IMR-90 (cell line): ENCODE data around the gene DAD1. TPM values are rescaled to one million over a fixed set of nuclear protein-coding genes. Genes with fewer than 3 reads are reported as not detected.
A peak's percentile ranks its signal among the peaks of the same experiment; 100 is the strongest.

Experiments used
- ATAC-seq: fragments of 200-7000 bp; cut with Tn5 transposase; 2 replicates; pipeline ENCODE4 v1.9.1; 2020; ENCODE audit warnings: low read depth, mild to moderate bottlenecking, moderate library complexity
- BruUV-seq: library from RNA; stranded (reverse); fragments of 400-500 nt; replicated peaks from 2 replicates; lab custom pipeline; 2021; lab: Mats Ljungman, UMichigan
- CTCF ChIA-PET: fragments of 300-600 bp; formaldehyde crosslinking; extraction: SDS; loops from one replicate; lab custom pipeline; 2021; ENCODE audit warnings: antibody characterized with exemption; lab: Yijun Ruan, JAX
- POLR2A ChIA-PET: fragments of 300-600 bp; sonication (Branson Sonifier 250); formaldehyde crosslinking; loops from one replicate; lab custom pipeline; 2022; ENCODE audit warnings: antibody characterized with exemption; ENCODE audit not compliant: unreplicated experiment; lab: Charles Lee
- DNase-seq: peaks from one replicate; pipeline ENCODE4 v3.0.0; 2013
- H2AFZ ChIP-seq: replicated peaks from 2 replicates; pipeline ENCODE3; 2013; ENCODE audit warnings: low read length, mild to moderate bottlenecking; ENCODE audit not compliant: poor library complexity
- H2AK5ac ChIP-seq: 2 replicates; pipeline ENCODE4 v1.6.1; 2013; ENCODE audit warnings: low read depth, low read length, inconsistent platforms
- H2AK9ac ChIP-seq: replicated peaks from 2 replicates; pipeline ENCODE3; 2013; ENCODE audit warnings: mild to moderate bottlenecking, low read depth, low read length, moderate library complexity; ENCODE audit not compliant: poor library complexity
- H2BK120ac ChIP-seq: 2 replicates; pipeline ENCODE4 v1.6.1; 2013; ENCODE audit warnings: low read depth, low read length, inconsistent platforms
- H2BK15ac ChIP-seq: 3 replicates; pipeline ENCODE4 v1.6.1; 2013; ENCODE audit warnings: low read depth, low read length, inconsistent platforms
- H2BK20ac ChIP-seq: 2 replicates; pipeline ENCODE4 v1.6.1; 2013; ENCODE audit warnings: low read depth, mild to moderate bottlenecking, inconsistent platforms, low read length, moderate library complexity
- H2BK5ac ChIP-seq: 2 replicates; pipeline ENCODE4 v1.6.1; 2013; ENCODE audit warnings: mild to moderate bottlenecking, low read depth, low read length, inconsistent platforms; ENCODE audit not compliant: poor library complexity, severe bottlenecking
- H3K14ac ChIP-seq: replicated peaks from 2 replicates; pipeline ENCODE4 v1.6.1; 2013; ENCODE audit warnings: low read depth, low read length, inconsistent platforms
- H3K18ac ChIP-seq: 2 replicates; pipeline ENCODE4 v1.6.1; 2013; ENCODE audit warnings: low read depth, low read length, control low read depth
- H3K23ac ChIP-seq: 2 replicates; pipeline ENCODE4 v1.6.1; 2013; ENCODE audit warnings: low read depth, low read length, inconsistent platforms
- H3K27ac ChIP-seq: 2 replicates; pipeline ENCODE4 v1.5.1; 2013; ENCODE audit warnings: mild to moderate bottlenecking, control low read depth, low read length; ENCODE audit not compliant: insufficient read depth
- H3K27me3 ChIP-seq: 2 replicates; pipeline ENCODE4 v1.6.1; 2013; ENCODE audit warnings: low read length; ENCODE audit not compliant: control insufficient read depth, insufficient read depth
- H3K36me3 ChIP-seq: 2 replicates; pipeline ENCODE4 v1.6.1; 2013; ENCODE audit warnings: low read length, mixed read lengths; ENCODE audit not compliant: control insufficient read depth, insufficient read depth
- H3K4ac ChIP-seq: 2 replicates; pipeline ENCODE4 v1.6.1; 2013; ENCODE audit warnings: low read depth, low read length, inconsistent platforms
- H3K4me1 ChIP-seq: 2 replicates; pipeline ENCODE4 v1.6.1; 2013; ENCODE audit warnings: low read length, mixed read lengths; ENCODE audit not compliant: control insufficient read depth, insufficient read depth
- H3K4me2 ChIP-seq: 2 replicates; pipeline ENCODE4 v1.6.1; 2013; ENCODE audit warnings: low read depth, mild to moderate bottlenecking, control low read depth, low read length, moderate library complexity
- H3K4me3 ChIP-seq: 2 replicates; pipeline ENCODE4 v1.5.1; 2013; ENCODE audit warnings: low read depth, mild to moderate bottlenecking, control low read depth, low read length, moderate library complexity; ENCODE audit not compliant: insufficient read depth
- H3K56ac ChIP-seq: 2 replicates; pipeline ENCODE4 v1.6.1; 2013; ENCODE audit warnings: low read length, inconsistent platforms; ENCODE audit not compliant: insufficient read depth; ENCODE audit errors: extremely low read depth
- H3K79me1 ChIP-seq, 2 experiments: 2 replicates each; pipeline ENCODE4 v1.6.1; 2013; ENCODE audit warnings: low read length in 2 of 2, inconsistent platforms in 1 of 2, low read depth in 1 of 2
- H3K9ac ChIP-seq: 2 replicates; pipeline ENCODE4 v1.6.1; 2013; ENCODE audit warnings: low read depth, low read length, control low read depth
- H3K9me1 ChIP-seq: 2 replicates; pipeline ENCODE4 v1.6.1; 2013; ENCODE audit warnings: low read length, inconsistent platforms; ENCODE audit not compliant: insufficient read depth
- H3K9me3 ChIP-seq: 2 replicates; pipeline ENCODE4 v1.6.1; 2013; ENCODE audit warnings: low read length; ENCODE audit not compliant: control insufficient read depth, insufficient read depth
- H4K20me1 ChIP-seq: 2 replicates; pipeline ENCODE4 v1.6.1; 2013; ENCODE audit warnings: low read length, inconsistent platforms; ENCODE audit not compliant: insufficient read depth
- H4K5ac ChIP-seq: 2 replicates; pipeline ENCODE4 v1.6.1; 2013; ENCODE audit warnings: mild to moderate bottlenecking, low read depth, low read length, control low read depth
- H4K8ac ChIP-seq, 2 experiments: 2 replicates each; pipeline ENCODE4 v1.6.1; 2013; ENCODE audit warnings: low read depth in 2 of 2, low read length in 2 of 2, control low read depth in 1 of 2, inconsistent platforms in 1 of 2
- H4K91ac ChIP-seq: 2 replicates; pipeline ENCODE4 v1.6.1; 2013; ENCODE audit warnings: low read depth, low read length, inconsistent platforms; ENCODE audit not compliant: insufficient read depth
- BHLHE40 ChIP-seq: fragments of 150-350 bp; IDR thresholded peaks from 2 replicates; pipeline ENCODE4 v1.6.1; 2016; ENCODE audit warnings: mild to moderate bottlenecking, low read depth, low read length
- CEBPB ChIP-seq: IDR thresholded peaks from 2 replicates; pipeline ENCODE4 v1.6.1; 2012; ENCODE audit warnings: low read depth, low read length, improper control_type of control experiment
- MAFK ChIP-seq: IDR thresholded peaks from 2 replicates; pipeline ENCODE4 v1.6.1; 2012; ENCODE audit warnings: low read depth, low read length, improper control_type of control experiment
- MAZ ChIP-seq: IDR thresholded peaks from 2 replicates; pipeline ENCODE4 v1.6.1; 2012; ENCODE audit warnings: low read depth, mild to moderate bottlenecking, low read length, improper control_type of control experiment, moderate library complexity, borderline replicate concordance
- RFX5 ChIP-seq: IDR thresholded peaks from 2 replicates; pipeline ENCODE4 v1.8.0; 2012; ENCODE audit warnings: low read depth, mild to moderate bottlenecking, low read length, moderate library complexity
- WGBS, 2 experiments: methylation state at CpG; one replicate each; pipeline versions ENCODE4 v1.1.5 to v1.1.7; 2013; ENCODE audit warnings: missing lambda C conversion rate in 2 of 2; ENCODE audit not compliant: insufficient read length in 1 of 2; ENCODE audit errors: extremely low coverage in 2 of 2; 5-methylcytosine and 5-hydroxymethylcytosine counted together
- dilution Hi-C: fragments of 300-500 bp; cut with HindIII; formaldehyde crosslinking; loops from one replicate; pipeline ENCODE4 v1.14.3; 2018; ENCODE audit warnings: low sequenced_read_pairs; ENCODE audit not compliant: unreplicated experiment
- in situ Hi-C: fragments of 300-500 bp; cut with MboI; formaldehyde crosslinking; loops from 3 replicates; pipeline ENCODE4 v1.14.3; 2019; ENCODE audit warnings: low sequenced_read_pairs, inconsistent platforms, mixed read lengths
- intact Hi-C: fragments of 100-400 bp; cut with micrococcal nuclease; formaldehyde crosslinking; loops from 2 replicates; pipeline ENCODE4 v1.10.0; 2022
- polyA plus RNA-seq, 3 experiments: library from polyadenylated mRNA; depleted of rRNA; stranded (reverse); fragments of >200 nt; gene quantifications; 2 replicates each; pipeline ENCODE4 v1.2.3, GENCODE V29; 2012; ENCODE audit warnings: low replicate concordance in 1 of 3
- total RNA-seq: library from RNA; depleted of rRNA; stranded (reverse); fragments of >200 nt; gene quantifications from 2 replicates; pipeline ENCODE4 v1.2.3, GENCODE V29; 2012

The DAD1 gene
- total and polyA plus RNA-seq, 2 of the 4 experiments (the other 2 are of a cell fraction), result 396 to 496 TPM

DNA sequence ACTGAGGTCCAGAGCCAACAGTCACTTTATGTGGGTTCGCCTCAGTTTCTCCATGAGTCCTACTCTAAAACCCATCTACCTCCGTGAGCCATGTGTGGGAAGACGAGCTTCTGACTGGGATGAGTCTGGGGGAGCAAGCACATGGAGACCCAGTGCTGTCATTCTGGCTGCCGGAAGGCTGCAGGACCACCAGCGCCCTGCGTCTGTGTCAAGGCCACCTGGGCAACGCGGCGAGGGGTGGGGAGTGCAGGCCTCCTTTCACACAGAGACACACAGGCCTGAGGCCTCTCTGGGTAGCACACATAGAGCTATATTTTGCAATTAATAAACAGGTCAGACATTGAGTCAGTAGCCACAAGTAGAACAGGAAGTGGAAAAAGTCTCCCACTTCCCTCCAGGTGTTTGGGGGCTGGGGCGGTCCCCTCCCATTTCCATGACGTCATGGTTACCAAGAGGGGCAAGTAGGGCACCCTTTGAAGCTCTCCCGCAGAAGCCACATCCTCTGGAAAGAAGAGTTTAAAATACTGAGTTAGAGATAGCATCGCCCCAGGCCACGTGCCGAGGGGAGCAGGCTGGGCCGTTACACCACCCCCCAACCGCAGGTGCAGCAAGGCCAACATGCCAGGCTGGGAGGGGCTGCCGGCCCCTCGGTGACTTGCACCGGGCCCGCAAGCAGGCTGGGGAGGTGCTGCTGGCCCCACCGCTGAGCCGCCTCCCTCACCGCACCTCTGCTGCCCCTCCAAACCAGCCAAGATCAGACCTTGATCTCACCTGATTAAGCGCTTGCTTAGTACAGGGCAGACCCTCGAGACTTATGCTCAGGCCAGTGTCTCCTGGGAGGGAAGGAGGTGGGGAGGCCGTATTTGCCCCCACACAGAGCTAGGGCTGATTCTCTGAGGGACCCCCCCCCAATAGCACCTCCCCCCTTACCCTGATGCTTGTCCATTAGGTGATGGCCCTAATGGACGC is 32.7 kb downstream of the DAD1 start:
- Histone ChIP-seq H2BK5ac (peak overlapping the region; percentile 40), H3K27me3 (no peaks in the 10 kb centered on the region), H3K36me3 (no peaks in the 10 kb centered on the region), H3K23ac (0 out of 2 replicates have a peak overlapping the region, but pooled peaks have one; percentile 53), H3K14ac (peak overlapping the region; percentile 39; the same call in 1 of the 2 replicates), H2AK9ac (peak overlapping the region; percentile 84), H3K79me1 (no peaks in the 10 kb centered on the region), H3K27ac (no peak overlapping the region; the same call in 1 of the 2 replicates), H2BK15ac (peak overlapping the region; percentile 84; the same call in 1 of the 3 replicates), H4K20me1 (no peaks in the 10 kb centered on the region), H4K91ac (peak overlapping the region; percentile 65; the same call in 1 of the 2 replicates), H3K9me3 (no peaks in the 10 kb centered on the region), H2AK5ac (peak overlapping the region; percentile 90), H4K8ac (peak overlapping the region; percentile 60 to 68; a peak in 3 of 4 replicates), H3K4ac (peak overlapping the region; percentile 87), H3K18ac (peak overlapping the region; percentile 9; the same call in 1 of the 2 replicates), H2AFZ (peak overlapping the region; percentile 93), H2BK20ac (peak overlapping the region; percentile 59), H3K9ac (no peak overlapping the region), H4K5ac (peak overlapping the region; percentile 65), H3K4me3 (no peak overlapping the region), H3K56ac (no peak overlapping the region), H3K4me1 (peaks cover 15% of the 10 kb centered on the region), H2BK120ac (peak overlapping the region; percentile 71), H3K4me2 (peak overlapping the region; percentile 5; the same call in 1 of the 2 replicates), H3K9me1 (peaks cover 12% of the 10 kb centered on the region)
- intact Hi-C loops (loop anchor here (2.0 to 10.0 kb wide), 5 partner anchors 96 to 748 kb away; partner anchors contain the start of genes BCL2L2, MMP14, OXA1L and PPP1R3E), dilution Hi-C loops (no loop called here), in situ Hi-C loops (loop anchor here (5.0 to 10.0 kb wide), 4 partner anchors 164 to 508 kb away; partner anchors contain the start of gene OXA1L)
- no peak for ATAC-seq
- 0% methylated on average over 1 of the region's 28 CpGs; no CpG with 5 or more reads in 1 of the 2 experiments for WGBS, 2 experiments
- POLR2A ChIA-PET, result interaction anchor here (0.7 kb wide), 1 partner anchor 262 kb away, joined by 3 read pairs; no protein-coding TSS in a partner anchor
- peak; percentile 35 for TF ChIP-seq BHLHE40
- no peak for TF ChIP-seq RFX5
- peak; percentile 59; the same call in 1 of the 2 replicates for TF ChIP-seq MAZ
- TF ChIP-seq CEBPB, result peak; percentile 41; the same call in 1 of the 2 replicates
- no peak for TF ChIP-seq MAFK
- CTCF ChIA-PET, result interaction anchor here (0.6 to 1.8 kb wide), 11 partner anchors 10 to 400 kb away, joined by 3 to 8 read pairs (median 3); no protein-coding TSS in a partner anchor
- BruUV-seq, result no TSS peak
- peak; percentile 89 for DNase-seq
